Airway epithelial cell (primary cell): ENCODE measurements around the gene TAF11L4. TPM values are rescaled to one million over a fixed set of nuclear protein-coding genes. Genes with fewer than 3 reads are reported as not detected.

Experiments
- total RNA-seq: library from RNA; depleted of rRNA; stranded (reverse); fragments of >200 nt; gene quantifications from 2 replicates; pipeline ENCODE4 v1.2.3, GENCODE V29; 2015

The TAF11L4 gene
- total RNA-seq, result not detected in 2 replicates

DNA sequence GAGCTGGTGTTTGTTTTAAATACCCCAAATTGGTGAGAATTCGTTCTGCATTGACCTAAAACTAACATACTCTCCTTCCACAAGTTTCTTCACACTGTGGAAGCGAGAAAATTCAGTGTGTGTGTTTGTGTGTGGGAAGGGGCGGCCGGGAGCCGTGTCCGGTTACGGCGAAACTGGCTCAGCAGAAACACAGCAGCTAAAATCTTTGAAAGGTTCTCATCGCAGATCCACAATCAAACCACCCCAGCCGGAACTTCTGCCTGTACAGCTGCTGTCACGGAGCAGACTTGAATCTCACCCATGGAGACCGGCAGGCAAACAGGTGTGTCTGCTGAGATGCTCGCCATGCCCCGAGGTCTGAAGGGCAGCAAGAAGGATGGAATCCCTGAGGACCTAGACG, at the start of gene TAF11L4:
Gene TAF11L4, plus strand, starts transcription at position 301 of the 400 bp plus-strand sequence.

DNA sequence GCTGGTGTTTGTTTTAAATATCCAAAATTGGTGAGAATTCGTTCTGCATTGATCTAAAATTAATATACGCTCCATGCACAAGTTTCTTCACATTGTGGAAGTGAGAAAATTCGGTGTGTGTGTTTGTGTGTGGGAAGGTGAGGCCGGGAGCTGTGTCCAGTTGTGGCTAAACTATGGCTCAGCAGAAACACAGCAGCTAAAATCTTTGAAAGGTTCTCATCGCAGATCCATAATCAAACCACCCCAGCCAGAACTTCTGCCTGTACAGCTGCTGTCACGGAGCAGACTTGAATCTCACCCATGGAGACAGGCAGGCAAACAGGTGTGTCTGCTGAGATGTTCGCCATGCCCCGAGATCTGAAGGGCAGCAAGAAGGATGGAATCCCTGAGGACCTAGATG, 23.7 kb upstream of the TAF11L4 start, which contains the start of gene TAF11L2:
Gene TAF11L2, plus strand, starts transcription at position 301 of the 400 bp plus-strand sequence.

DNA sequence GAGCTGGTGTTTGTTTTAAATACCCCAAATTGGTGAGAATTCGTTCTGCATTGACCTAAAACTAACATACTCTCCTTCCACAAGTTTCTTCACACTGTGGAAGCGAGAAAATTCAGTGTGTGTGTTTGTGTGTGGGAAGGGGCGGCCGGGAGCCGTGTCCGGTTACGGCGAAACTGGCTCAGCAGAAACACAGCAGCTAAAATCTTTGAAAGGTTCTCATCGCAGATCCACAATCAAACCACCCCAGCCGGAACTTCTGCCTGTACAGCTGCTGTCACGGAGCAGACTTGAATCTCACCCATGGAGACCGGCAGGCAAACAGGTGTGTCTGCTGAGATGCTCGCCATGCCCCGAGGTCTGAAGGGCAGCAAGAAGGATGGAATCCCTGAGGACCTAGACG, 3.5 kb upstream of the TAF11L4 start, which contains the start of gene TAF11L3:
Gene TAF11L3, plus strand, starts transcription at position 301 of the 400 bp plus-strand sequence.

DNA sequence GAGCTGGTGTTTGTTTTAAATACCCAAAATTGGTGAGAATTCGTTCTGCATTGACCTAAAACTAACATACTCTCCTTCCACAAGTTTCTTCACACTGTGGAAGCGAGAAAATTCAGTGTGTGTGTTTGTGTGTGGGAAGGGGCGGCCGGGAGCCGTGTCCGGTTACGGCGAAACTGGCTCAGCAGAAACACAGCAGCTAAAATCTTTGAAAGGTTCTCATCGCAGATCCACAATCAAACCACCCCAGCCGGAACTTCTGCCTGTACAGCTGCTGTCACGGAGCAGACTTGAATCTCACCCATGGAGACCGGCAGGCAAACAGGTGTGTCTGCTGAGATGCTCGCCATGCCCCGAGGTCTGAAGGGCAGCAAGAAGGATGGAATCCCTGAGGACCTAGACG, 3.3 kb downstream of the TAF11L4 start, which contains the start of gene TAF11L5:
Gene TAF11L5, plus strand, starts transcription at position 301 of the 400 bp plus-strand sequence.

DNA sequence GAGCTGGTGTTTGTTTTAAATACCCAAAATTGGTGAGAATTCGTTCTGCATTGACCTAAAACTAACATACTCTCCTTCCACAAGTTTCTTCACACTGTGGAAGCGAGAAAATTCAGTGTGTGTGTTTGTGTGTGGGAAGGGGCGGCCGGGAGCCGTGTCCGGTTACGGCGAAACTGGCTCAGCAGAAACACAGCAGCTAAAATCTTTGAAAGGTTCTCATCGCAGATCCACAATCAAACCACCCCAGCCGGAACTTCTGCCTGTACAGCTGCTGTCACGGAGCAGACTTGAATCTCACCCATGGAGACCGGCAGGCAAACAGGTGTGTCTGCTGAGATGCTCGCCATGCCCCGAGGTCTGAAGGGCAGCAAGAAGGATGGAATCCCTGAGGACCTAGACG, 6.8 kb downstream of the TAF11L4 start, which contains the start of gene TAF11L6:
Gene TAF11L6, plus strand, starts transcription at position 301 of the 400 bp plus-strand sequence.

Other genes with a start within 250 kb of the TAF11L4 start
- gene TAF11L2, start 23.6 kb upstream of the TAF11L4 start, total RNA-seq, result not detected in 2 replicates
- gene TAF11L3, start 3.4 kb upstream of the TAF11L4 start, total RNA-seq, result not detected in 2 replicates
- gene TAF11L5, start 3.4 kb downstream of the TAF11L4 start, total RNA-seq, result not detected in 2 replicates
- gene TAF11L6, start 6.9 kb downstream of the TAF11L4 start, total RNA-seq, result not detected in 2 replicates
- gene TAF11L7, start 64.0 kb downstream of the TAF11L4 start, total RNA-seq, result not detected in 2 replicates
- gene TAF11L8, start 69.2 kb downstream of the TAF11L4 start, total RNA-seq, result not detected in 2 replicates
- not detected in 2 replicates for gene TAF11L9, start 72.6 kb downstream of the TAF11L4 start, total RNA-seq
- not detected in 2 replicates for gene TAF11L10, start 76.0 kb downstream of the TAF11L4 start, total RNA-seq
- gene TAF11L11, start 82.4 kb downstream of the TAF11L4 start, total RNA-seq, result not detected in 2 replicates
- not detected in 2 replicates for gene TAF11L12, start 88.6 kb downstream of the TAF11L4 start, total RNA-seq
- not detected in 2 replicates for gene TAF11L13, start 110.3 kb downstream of the TAF11L4 start, total RNA-seq
- not detected in 2 replicates for gene TAF11L14, start 112.7 kb downstream of the TAF11L4 start, total RNA-seq